Endothelial cell of umbilical vein (primary cell): Measurements from ENCODE around the gene NEK8. TPM values are rescaled to one million over a fixed set of nuclear protein-coding genes. Genes with fewer than 3 reads are reported as not detected.

Experiments used
- BruUV-seq: library from RNA; stranded (reverse); fragments of 400-500 nt; replicated peaks from 2 replicates; lab custom pipeline; 2021; lab: Mats Ljungman, UMichigan
- CTCF ChIA-PET: fragments of 300-600, 350-600 bp; sonication (Branson Sonifier 250); formaldehyde crosslinking; loops from one replicate; lab custom pipeline; 2021; ENCODE audit warnings: antibody characterized with exemption, inconsistent platforms; lab: Charles Lee
- POLR2A ChIA-PET: fragments of 300-600, 350-600 bp; sonication (Branson Sonifier 250); formaldehyde crosslinking; loops from one replicate; lab custom pipeline; 2021; ENCODE audit warnings: antibody characterized with exemption, inconsistent platforms; lab: Charles Lee
- DNase-seq: peaks from one replicate; pipeline ENCODE4 v3.0.0-alpha.2; 2011; ENCODE audit warnings: low read depth, low spot score
- FAIRE-seq: peaks from 2 replicates; lab custom pipeline; 2011; peaks lifted over from hg19 to GRCh38; lab: Jason Lieb, UNC
- H2AFZ ChIP-seq: 2 replicates; pipeline ENCODE4 v1.6.0; 2012; ENCODE audit warnings: low read depth, low read length, control low read depth, inconsistent platforms
- H3K27ac ChIP-seq: 2 replicates; pipeline ENCODE4 v1.5.1; 2011; ENCODE audit warnings: low read depth, mild to moderate bottlenecking, control low read depth, low read length, moderate library complexity; ENCODE audit not compliant: insufficient read depth
- H3K27me3 ChIP-seq, 2 experiments: 2 replicates each; pipeline versions ENCODE4 v1.6.0 to v1.6.1; 2011; ENCODE audit warnings: low read length in 2 of 2, mixed read lengths in 1 of 2; ENCODE audit not compliant: control insufficient read depth in 2 of 2, insufficient read depth in 2 of 2
- H3K36me3 ChIP-seq, 2 experiments: 2 replicates in 1 of 2; 3 replicates in 1 of 2; pipeline ENCODE4 v1.5.1; 2011; ENCODE audit warnings: low read length in 2 of 2, mild to moderate bottlenecking in 1 of 2, moderate library complexity in 1 of 2; ENCODE audit not compliant: control insufficient read depth in 2 of 2, insufficient read depth in 2 of 2; ENCODE audit errors: extremely low read depth in 1 of 2
- H3K4me1 ChIP-seq: 3 replicates; pipeline ENCODE4 v1.5.1; 2011; ENCODE audit warnings: mild to moderate bottlenecking, low read length; ENCODE audit not compliant: control insufficient read depth, insufficient read depth; ENCODE audit errors: extremely low read depth
- H3K4me2 ChIP-seq: 2 replicates; pipeline ENCODE4 v1.6.1; 2011; ENCODE audit warnings: low read length, control low read depth, mixed read lengths; ENCODE audit not compliant: insufficient read depth
- H3K4me3 ChIP-seq, 3 experiments: fragments of 200-600 bp in 1 of 3; sonication (generic), shearing (Covaris generic) in 1 of 3; replicated peaks in 1 of 3; 2 replicates each; pipeline ENCODE4 v1.5.1; 2011 to 2016; ENCODE audit warnings: control low read depth in 3 of 3, low read length in 3 of 3, mild to moderate bottlenecking in 2 of 3, inconsistent platforms in 1 of 3, low read depth in 1 of 3, moderate library complexity in 1 of 3; ENCODE audit not compliant: insufficient read depth in 1 of 3
- H3K79me2 ChIP-seq: 2 replicates; pipeline ENCODE4 v1.6.0; 2012; ENCODE audit warnings: low read length, inconsistent platforms; ENCODE audit not compliant: control insufficient read depth, insufficient read depth
- H3K9ac ChIP-seq: replicated peaks from 2 replicates; pipeline ENCODE3; 2011; ENCODE audit warnings: low read length, control low read depth; ENCODE audit not compliant: insufficient read depth; ENCODE audit errors: extremely low read depth
- H3K9me1 ChIP-seq: replicated peaks from 3 replicates; pipeline ENCODE4 v1.6.0; 2011; ENCODE audit warnings: mild to moderate bottlenecking, low read length; ENCODE audit not compliant: control insufficient read depth, insufficient read depth; ENCODE audit errors: extremely low read depth
- H3K9me3 ChIP-seq: replicated peaks from 2 replicates; pipeline ENCODE4 v1.5.1; 2012; ENCODE audit warnings: low read length, inconsistent platforms; ENCODE audit not compliant: control insufficient read depth, insufficient read depth
- H4K20me1 ChIP-seq: replicated peaks from 2 replicates; pipeline ENCODE3; 2011; ENCODE audit warnings: mild to moderate bottlenecking, low read length; ENCODE audit not compliant: control insufficient read depth, insufficient read depth; ENCODE audit errors: extremely low read depth
- CTCF ChIP-seq, 2 donors: IDR thresholded peaks; 1 replicate in 1 of 2; 2 replicates in 1 of 2; pipeline ENCODE4 v1.5.1; 2011; ENCODE audit warnings: low read length in 2 of 2, mild to moderate bottlenecking in 2 of 2, moderate library complexity in 2 of 2, control low read depth in 1 of 2, inconsistent platforms in 1 of 2, low read depth in 1 of 2; ENCODE audit not compliant: insufficient read depth in 1 of 2; ENCODE audit errors: extremely low read depth in 1 of 2
- EZH2 ChIP-seq: IDR thresholded peaks from 2 replicates; pipeline ENCODE4 v1.6.1; 2012; ENCODE audit warnings: borderline replicate concordance, low read depth, mild to moderate bottlenecking, moderate library complexity, low read length, inconsistent platforms; ENCODE audit not compliant: severe bottlenecking
- FOS ChIP-seq: IDR thresholded peaks from 2 replicates; pipeline ENCODE4 v1.6.1; 2011; ENCODE audit warnings: mild to moderate bottlenecking, low read length, moderate library complexity, borderline replicate concordance; ENCODE audit not compliant: insufficient read depth
- GATA2 ChIP-seq: IDR thresholded peaks from 2 replicates; pipeline ENCODE4 v1.7.0; 2011; ENCODE audit warnings: low read depth, mild to moderate bottlenecking, moderate library complexity, mixed read lengths, low read length; ENCODE audit not compliant: insufficient read length, insufficient read depth
- JUN ChIP-seq: IDR thresholded peaks from 2 replicates; pipeline ENCODE4 v1.6.1; 2011; ENCODE audit warnings: borderline replicate concordance, low read depth; ENCODE audit not compliant: insufficient read length, insufficient read depth
- MAX ChIP-seq: IDR thresholded peaks from 2 replicates; pipeline ENCODE4 v1.6.1; 2011; ENCODE audit not compliant: insufficient read depth, insufficient read length
- MYC ChIP-seq: IDR thresholded peaks from one replicate; pipeline ENCODE4 v1.6.1; 2011; ENCODE audit warnings: mild to moderate bottlenecking, low read depth, low read length
- POLR2A ChIP-seq: IDR thresholded peaks from 2 replicates; pipeline ENCODE4 v1.6.1; 2012; ENCODE audit warnings: low read depth, mild to moderate bottlenecking, control low read depth, low read length
- POLR2AphosphoS5 ChIP-seq: IDR thresholded peaks from 2 replicates; pipeline ENCODE4 v1.6.1; 2012; ENCODE audit warnings: low read depth, mild to moderate bottlenecking, control low read depth, low read length, moderate library complexity; ENCODE audit not compliant: insufficient read depth
- dilution Hi-C: fragments of 300-500 bp; cut with MboI; formaldehyde crosslinking; loops from one replicate; pipeline ENCODE4 v1.15.0; 2019; ENCODE audit warnings: low sequenced_read_pairs; ENCODE audit not compliant: extremely low pct_ligation_motif_present
- intact Hi-C: fragments of 100-400 bp; cut with micrococcal nuclease; formaldehyde crosslinking; loops from one replicate; pipeline ENCODE4 v1.10.0; 2022
- polyA plus RNA-seq, 4 experiments: library from polyadenylated mRNA; depleted of rRNA in 3 of 4; stranded (reverse) in 3 of 4; unstranded in 1 of 4; fragments of >200 nt; gene quantifications; 2 replicates each; pipeline versions ENCODE4 v1.2.1 to v1.2.3, GENCODE V29; 2011 to 2012; ENCODE audit warnings: missing spikeins in 1 of 4
- total RNA-seq: library from RNA; stranded (reverse); gene quantifications from 2 replicates; pipeline ENCODE4 v1.2.3, GENCODE V29; 2021

Gene NEK8
- total and polyA plus RNA-seq, 2 donors (not counting 3 experiments of a cell fraction or from before 2014, with no cell fraction given) = 3.1 to 3.2 TPM

GRCh38 chr17:28684963-28685362 lies 43.6 kb upstream of the NEK8 start:
- no peak overlapping the region for H3K4me2 ChIP-seq
- dilution Hi-C loops (no loop called here), intact Hi-C loops (no loop called here)
- POLR2A ChIA-PET = no interaction called here
- no peaks in the 10 kb centered on the region for H3K9me1 ChIP-seq
- no peaks in the 10 kb centered on the region for H3K9me3 ChIP-seq
- BruUV-seq = no TSS peak
- no peak overlapping the region for H3K27ac ChIP-seq
- H4K20me1 ChIP-seq = no peaks in the 10 kb centered on the region
- no peaks in the 10 kb centered on the region for H3K4me1 ChIP-seq
- TF ChIP-seq MYC (no peak), MAX (no peak), EZH2 (no peak), POLR2A (no peak), FOS (no peak), JUN (no peak), POLR2AphosphoS5 (no peak), GATA2 (no peak), CTCF (IDR thresholded peaks at IDR 0.05; ENCODE audit: extremely low read depth in 1 of 2, insufficient read depth in 1 of 2, low read depth in 1 of 2, low read length in 2 of 2) (no peak)
- H3K36me3 ChIP-seq = peaks cover 44 to 66% of the 10 kb centered on the region in 2 experiments
- H3K4me3 ChIP-seq = no peak overlapping the region
- FAIRE-seq (no peak), DNase-seq (no peak)
- CTCF ChIA-PET = no interaction called here
- H3K27me3 ChIP-seq = no peaks in the 10 kb centered on the region
- no peak overlapping the region for H3K9ac ChIP-seq
- H2AFZ ChIP-seq = no peak overlapping the region
- no peaks in the 10 kb centered on the region for H3K79me2 ChIP-seq
